MM.1S (cell line): ENCODE measurements around the gene PKD1L1.

Source experiments
- DNase-seq: peaks from one replicate; pipeline ENCODE4 v3.0.0-alpha.2; 2015
- H2AFZ ChIP-seq: fragments of 300-600 bp; sonication (generic); 2 replicates; pipeline ENCODE4 v1.6.0; 2016; ENCODE audit warnings: antibody characterized with exemption, low read length
- H3F3A ChIP-seq: fragments of 300-600 bp; sonication (generic); 2 replicates; pipeline ENCODE4 v1.6.1; 2016; ENCODE audit warnings: mild to moderate bottlenecking, antibody characterized with exemption, low read length, moderate library complexity, mixed read lengths; ENCODE audit not compliant: insufficient read depth
- H3K27ac ChIP-seq: fragments of 300-600 bp; sonication (generic); 2 replicates; pipeline ENCODE4 v1.5.1; 2016; ENCODE audit warnings: mild to moderate bottlenecking, low read length
- H3K27me3 ChIP-seq: fragments of 300-600 bp; sonication (generic); replicated peaks from 2 replicates; pipeline ENCODE4 v1.6.0; 2016; ENCODE audit warnings: low read length; ENCODE audit not compliant: insufficient read depth
- H3K36me3 ChIP-seq: fragments of 300-600 bp; sonication (generic); replicated peaks from 2 replicates; pipeline ENCODE4 v1.6.1; 2016; ENCODE audit warnings: mild to moderate bottlenecking, low read length, mixed read lengths; ENCODE audit not compliant: insufficient read depth
- H3K4me1 ChIP-seq: fragments of 300-600 bp; sonication (generic); 2 replicates; pipeline ENCODE4 v1.6.1; 2016; ENCODE audit warnings: low read length, mixed read lengths
- H3K4me2 ChIP-seq: fragments of 300-600 bp; sonication (generic); 2 replicates; pipeline ENCODE4 v1.6.0; 2016; ENCODE audit warnings: low read depth, low read length
- H3K4me3 ChIP-seq: fragments of 300-600 bp; sonication (generic); 2 replicates; pipeline ENCODE4 v1.5.1; 2016; ENCODE audit warnings: low read length, mixed read lengths
- H3K79me2 ChIP-seq: fragments of 300-600 bp; sonication (generic); 2 replicates; pipeline ENCODE4 v1.6.1; 2016; ENCODE audit warnings: mixed run types, low read length, mixed read lengths
- H3K9ac ChIP-seq: fragments of 300-600 bp; sonication (generic); 2 replicates; pipeline ENCODE4 v1.6.1; 2016; ENCODE audit warnings: low read length, mixed read lengths
- H3K9me2 ChIP-seq: fragments of 300-600 bp; sonication (generic); replicated peaks from 2 replicates; pipeline ENCODE4 v1.6.1; 2016; ENCODE audit warnings: mild to moderate bottlenecking, low read length, mixed read lengths; ENCODE audit not compliant: insufficient read depth
- H3K9me3 ChIP-seq: fragments of 300-600 bp; sonication (generic); replicated peaks from 2 replicates; pipeline ENCODE4 v1.6.1; 2016; ENCODE audit warnings: mild to moderate bottlenecking, low read length, mixed read lengths; ENCODE audit not compliant: insufficient read depth
- H4K20me1 ChIP-seq: fragments of 300-600 bp; sonication (generic); 2 replicates; pipeline ENCODE4 v1.6.1; 2016; ENCODE audit warnings: mild to moderate bottlenecking, low read length, moderate library complexity, mixed read lengths; ENCODE audit not compliant: insufficient read depth
- EZH2 ChIP-seq: fragments of 300-600 bp; sonication (generic); optimal IDR thresholded peaks from 2 replicates; pipeline ENCODE3; 2017; ENCODE audit warnings: low read depth, mild to moderate bottlenecking, antibody characterized with exemption, low read length, mixed read lengths
- EZH2phosphoT487 ChIP-seq: fragments of 300-600 bp; sonication (generic); IDR thresholded peaks from 2 replicates; pipeline ENCODE4 v1.6.1; 2018; ENCODE audit warnings: antibody characterized with exemption, low read length
- TF ChIP-seq, protein P1 (sequence below): fragments of 300-600 bp; sonication (generic); IDR thresholded peaks from 2 replicates; pipeline ENCODE4 v1.5.1; 2016; ENCODE audit warnings: antibody characterized with exemption, low read length, mixed read lengths

PKD1L1 gene

DNA sequence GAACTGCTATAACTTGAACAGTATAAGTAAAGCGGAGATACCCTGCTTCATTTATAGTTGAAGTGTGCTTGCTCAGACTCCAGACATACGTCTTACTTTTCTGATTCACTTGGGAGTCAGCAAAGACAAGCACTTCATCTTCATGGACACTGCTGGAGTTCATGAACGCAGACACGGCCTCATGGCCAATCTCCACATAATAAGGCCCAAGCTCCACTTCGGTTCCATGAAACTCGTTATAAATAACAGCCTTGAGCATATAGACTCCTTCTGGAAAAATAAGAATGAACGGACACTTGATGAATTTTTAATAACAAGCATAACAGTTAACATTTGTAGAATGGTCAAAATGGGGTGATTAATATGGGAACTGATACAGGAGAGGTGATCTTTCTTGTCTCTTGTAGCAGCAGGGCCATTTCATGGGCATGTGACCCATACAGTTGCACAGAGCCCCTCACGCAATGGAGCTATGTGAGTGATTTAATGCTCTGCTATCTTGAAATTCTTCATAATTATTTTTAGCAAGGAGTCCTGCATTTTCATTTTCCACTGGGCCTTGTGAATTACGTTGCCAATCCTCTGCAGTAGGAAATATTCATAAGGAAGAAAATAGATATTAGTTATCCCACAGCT is 40.2 kb downstream of the PKD1L1 start:
- DNase-seq, result no peak
- Histone ChIP-seq H4K20me1 (no peaks in the 10 kb centered on the region), H3K27me3 (no peaks in the 10 kb centered on the region), H3K9me2 (no peaks in the 10 kb centered on the region), H3K27ac (no peak overlapping the region), H3K79me2 (no peaks in the 10 kb centered on the region), H3K9me3 (no peaks in the 10 kb centered on the region), H3K9ac (no peak overlapping the region), H3K4me1 (no peaks in the 10 kb centered on the region), H3K4me3 (no peak overlapping the region), H3K36me3 (no peaks in the 10 kb centered on the region), H2AFZ (no peak overlapping the region), H3K4me2 (no peak overlapping the region), H3F3A (no peaks in the 10 kb centered on the region)
- TF ChIP-seq, protein P1, sequence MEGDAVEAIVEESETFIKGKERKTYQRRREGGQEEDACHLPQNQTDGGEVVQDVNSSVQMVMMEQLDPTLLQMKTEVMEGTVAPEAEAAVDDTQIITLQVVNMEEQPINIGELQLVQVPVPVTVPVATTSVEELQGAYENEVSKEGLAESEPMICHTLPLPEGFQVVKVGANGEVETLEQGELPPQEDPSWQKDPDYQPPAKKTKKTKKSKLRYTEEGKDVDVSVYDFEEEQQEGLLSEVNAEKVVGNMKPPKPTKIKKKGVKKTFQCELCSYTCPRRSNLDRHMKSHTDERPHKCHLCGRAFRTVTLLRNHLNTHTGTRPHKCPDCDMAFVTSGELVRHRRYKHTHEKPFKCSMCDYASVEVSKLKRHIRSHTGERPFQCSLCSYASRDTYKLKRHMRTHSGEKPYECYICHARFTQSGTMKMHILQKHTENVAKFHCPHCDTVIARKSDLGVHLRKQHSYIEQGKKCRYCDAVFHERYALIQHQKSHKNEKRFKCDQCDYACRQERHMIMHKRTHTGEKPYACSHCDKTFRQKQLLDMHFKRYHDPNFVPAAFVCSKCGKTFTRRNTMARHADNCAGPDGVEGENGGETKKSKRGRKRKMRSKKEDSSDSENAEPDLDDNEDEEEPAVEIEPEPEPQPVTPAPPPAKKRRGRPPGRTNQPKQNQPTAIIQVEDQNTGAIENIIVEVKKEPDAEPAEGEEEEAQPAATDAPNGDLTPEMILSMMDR, result no peak
- no peak for TF ChIP-seq EZH2
- no peak for TF ChIP-seq EZH2phosphoT487

DNA sequence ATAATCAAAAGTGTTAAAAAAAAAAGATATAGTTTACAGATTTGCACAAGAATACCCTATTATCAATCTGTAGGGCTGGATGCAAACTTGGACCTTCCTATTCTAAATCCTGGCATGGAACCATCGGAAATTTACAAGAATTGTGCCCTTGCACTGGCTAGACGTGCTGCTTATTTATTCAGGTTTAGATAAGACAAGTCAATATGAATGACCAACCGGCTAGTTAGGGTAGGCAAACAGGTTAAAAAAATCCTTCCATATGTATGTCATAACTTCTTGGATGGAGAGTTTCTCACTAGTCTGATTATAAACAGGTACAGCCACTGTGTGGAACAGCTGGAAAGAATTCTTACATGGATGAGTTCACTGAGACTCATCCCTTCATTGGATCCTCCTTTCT is 41.4 kb downstream of the PKD1L1 start:
- Histone ChIP-seq H3K36me3 (no peaks in the 10 kb centered on the region), H3K4me1 (no peaks in the 10 kb centered on the region), H3K9me3 (no peaks in the 10 kb centered on the region), H3K9ac (no peak overlapping the region), H3K4me2 (no peak overlapping the region), H3K27ac (no peak overlapping the region), H3K4me3 (no peak overlapping the region), H3K27me3 (no peaks in the 10 kb centered on the region), H2AFZ (no peak overlapping the region), H4K20me1 (no peaks in the 10 kb centered on the region), H3F3A (no peaks in the 10 kb centered on the region), H3K79me2 (no peaks in the 10 kb centered on the region), H3K9me2 (no peaks in the 10 kb centered on the region)
- no peak for DNase-seq
- TF ChIP-seq EZH2phosphoT487 (no peak), EZH2 (no peak)
- TF ChIP-seq, protein P1, result no peak

DNA sequence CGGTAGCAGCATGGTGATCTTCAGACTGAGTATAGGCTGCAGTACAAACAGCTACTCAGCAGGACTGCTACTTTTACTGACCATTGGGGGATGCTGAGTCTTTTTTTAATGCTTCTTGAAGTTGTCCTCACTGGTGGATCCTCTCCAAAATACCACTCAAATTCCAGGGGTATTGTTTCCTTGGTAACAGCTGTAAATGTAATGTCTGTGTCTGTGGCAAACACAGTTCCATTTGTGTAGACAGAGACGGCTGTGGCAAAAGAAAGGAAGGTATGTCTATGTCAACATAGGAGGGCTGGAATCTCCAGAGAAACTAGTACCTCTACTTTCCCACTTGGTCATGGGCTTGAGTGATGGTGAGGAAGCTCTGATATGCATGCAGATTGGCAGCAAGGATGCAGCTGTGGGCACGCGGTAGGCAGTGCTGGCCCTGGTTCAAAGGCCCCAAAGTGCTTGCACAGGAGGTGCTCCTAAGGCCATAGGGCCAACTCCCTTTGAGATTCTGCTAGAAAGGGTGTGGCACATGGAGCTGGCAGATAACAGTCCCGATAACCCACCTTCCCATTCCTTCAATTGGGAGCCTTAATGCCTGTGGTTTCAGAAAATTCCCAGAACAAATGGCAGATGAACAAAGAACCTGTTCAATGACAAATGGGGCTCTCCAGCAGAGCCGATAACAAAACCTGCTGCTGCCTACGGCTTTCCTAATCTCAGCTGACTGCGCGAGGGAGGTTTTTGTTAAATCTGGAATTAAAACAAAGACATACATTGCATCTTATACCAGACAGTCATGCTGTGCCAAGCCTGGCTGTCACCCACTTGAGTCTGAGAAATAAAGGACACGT is 43.0 kb downstream of the PKD1L1 start:
- H3K9ac ChIP-seq, result no peak overlapping the region
- no peaks in the 10 kb centered on the region for H3K9me2 ChIP-seq
- TF ChIP-seq EZH2 (no peak), EZH2phosphoT487 (no peak)
- TF ChIP-seq, protein P1, result no peak
- no peak overlapping the region for H3K27ac ChIP-seq
- no peak overlapping the region for H3K4me3 ChIP-seq
- no peaks in the 10 kb centered on the region for H3K4me1 ChIP-seq
- no peak overlapping the region for H3K4me2 ChIP-seq
- no peaks in the 10 kb centered on the region for H3K36me3 ChIP-seq
- H3K79me2 ChIP-seq, result no peaks in the 10 kb centered on the region
- H2AFZ ChIP-seq, result no peak overlapping the region
- H3F3A ChIP-seq, result no peaks in the 10 kb centered on the region
- no peaks in the 10 kb centered on the region for H3K9me3 ChIP-seq
- DNase-seq, result no peak
- no peaks in the 10 kb centered on the region for H4K20me1 ChIP-seq
- H3K27me3 ChIP-seq, result no peaks in the 10 kb centered on the region
